HepG2 (cell line): ENCODE results near the gene FDPS. TPM values are rescaled to one million over a fixed set of nuclear protein-coding genes. Genes with fewer than 3 reads are reported as not detected.

Source experiments
- ATAC-seq: fragments of 200-7000 bp; cut with Tn5 transposase; 3 replicates; pipeline ENCODE4 v1.9.1; 2020; ENCODE audit warnings: mild to moderate bottlenecking, moderate library complexity
- BruUV-seq: library from RNA; stranded (reverse); fragments of 400-500 nt; replicated peaks from 2 replicates; lab custom pipeline; 2021; lab: Mats Ljungman, UMichigan
- CTCF ChIA-PET: fragments of 300-600 bp; formaldehyde crosslinking; extraction: SDS; loops from one replicate; lab custom pipeline; 2021; ENCODE audit warnings: low total read pairs, inconsistent platforms, low intra/inter-chr PET ratio; lab: Yijun Ruan, JAX
- POLR2A ChIA-PET: fragments of 350-600 bp; sonication (Branson Sonifier 250); formaldehyde crosslinking; loops from one replicate; lab custom pipeline; 2020; ENCODE audit warnings: antibody characterized with exemption, inconsistent platforms; lab: Yijun Ruan, JAX
- DNase-seq: peaks from one replicate; pipeline ENCODE4 v3.0.0-alpha.2; 2015; ENCODE audit warnings: low spot score
- FAIRE-seq: peaks from 3 replicates; lab custom pipeline; 2011; peaks lifted over from hg19 to GRCh38; lab: Jason Lieb, UNC
- H2AFZ ChIP-seq: one replicate; pipeline ENCODE4 v1.6.1; 2011; ENCODE audit warnings: low read length, inconsistent platforms
- H3K27ac ChIP-seq: fragments of 300-600 bp; 3 replicates; pipeline ENCODE4 v1.8.0; 2011; ENCODE audit warnings: mixed run types, mild to moderate bottlenecking, mixed read lengths, low read length, inconsistent platforms; ENCODE audit not compliant: insufficient read depth; ENCODE audit errors: extremely low read length
- H3K27me3 ChIP-seq, 2 experiments: fragments of 200-600 bp in 1 of 2; 2 replicates in 1 of 2; 3 replicates in 1 of 2; pipeline versions ENCODE4 v1.6.0 to v1.8.0; 2011; ENCODE audit warnings: low read length in 2 of 2, mild to moderate bottlenecking in 2 of 2, moderate library complexity in 2 of 2, inconsistent platforms in 1 of 2; ENCODE audit not compliant: insufficient read depth in 2 of 2, control insufficient read depth in 1 of 2
- H3K36me3 ChIP-seq, 2 experiments: fragments of 200-600 bp in 1 of 2; replicated peaks in 1 of 2; 2 replicates in 1 of 2; 3 replicates in 1 of 2; pipeline versions ENCODE4 v1.5.1 to v1.8.0; 2011; ENCODE audit warnings: low read length in 2 of 2, inconsistent platforms in 1 of 2; ENCODE audit not compliant: insufficient read depth in 2 of 2, control insufficient read depth in 1 of 2
- H3K4me1 ChIP-seq: 2 replicates; pipeline ENCODE4 v1.5.1; 2012; ENCODE audit warnings: low read length, inconsistent platforms; ENCODE audit not compliant: insufficient read depth
- H3K4me2 ChIP-seq: 2 replicates; pipeline ENCODE4 v1.6.0; 2011; ENCODE audit warnings: low read depth, low read length, inconsistent platforms
- H3K4me3 ChIP-seq, 3 experiments: fragments of 200-600 bp in 1 of 3; sonication (generic), shearing (Covaris generic) in 1 of 3; replicated peaks in 1 of 3; 2 replicates each; pipeline ENCODE4 v1.5.1; 2011 to 2016; ENCODE audit warnings: low read length in 3 of 3, inconsistent platforms in 2 of 3, low read depth in 2 of 3, mild to moderate bottlenecking in 2 of 3, control low read depth in 1 of 3, mixed read lengths in 1 of 3; ENCODE audit not compliant: insufficient read depth in 1 of 3
- H3K79me2 ChIP-seq: one replicate; pipeline ENCODE4 v1.6.1; 2011; ENCODE audit warnings: low read length, inconsistent platforms; ENCODE audit not compliant: insufficient read depth
- H3K9ac ChIP-seq: 2 replicates; pipeline ENCODE4 v1.6.0; 2011; ENCODE audit warnings: mild to moderate bottlenecking, low read depth, low read length, inconsistent platforms; ENCODE audit not compliant: insufficient read depth
- H3K9me3 ChIP-seq: 2 replicates; pipeline ENCODE4 v1.5.1; 2012; ENCODE audit warnings: mild to moderate bottlenecking, low read length
- H4K20me1 ChIP-seq: 2 replicates; pipeline ENCODE4 v1.6.0; 2011; ENCODE audit warnings: inconsistent platforms, mild to moderate bottlenecking, low read length, moderate library complexity; ENCODE audit not compliant: insufficient read depth
- CBFB ChIP-seq: sonication (generic); formaldehyde crosslinking; IDR thresholded peaks from 2 replicates; pipeline ENCODE4 v1.4.0; 2020; ENCODE audit warnings: missing genetic modification reagents
- CBX1 ChIP-seq: IDR thresholded peaks from one replicate; pipeline ENCODE4 v1.6.1; 2016; ENCODE audit warnings: antibody characterized with exemption, low read depth
- CHD4 ChIP-seq: fragments of 200-600 bp; sonication (generic); IDR thresholded peaks from 2 replicates; pipeline ENCODE4 v1.7.0; 2017; ENCODE audit warnings: mild to moderate bottlenecking, low read length, borderline replicate concordance
- DPF2 ChIP-seq: sonication (generic); formaldehyde crosslinking; IDR thresholded peaks from 2 replicates; pipeline ENCODE4 v1.4.0; 2020; ENCODE audit warnings: mild to moderate bottlenecking, low read depth, missing genetic modification reagents, borderline replicate concordance
- KDM1A ChIP-seq: IDR thresholded peaks from 2 replicates; pipeline ENCODE4 v1.6.1; 2016; ENCODE audit warnings: missing compliant biosample characterization
- KLF12 ChIP-seq: sonication (generic); formaldehyde crosslinking; IDR thresholded peaks from 2 replicates; pipeline ENCODE4 v1.4.0; 2020; ENCODE audit warnings: missing genetic modification reagents, borderline replicate concordance
- REPIN1 ChIP-seq: sonication (generic); formaldehyde crosslinking; IDR thresholded peaks from 2 replicates; pipeline ENCODE4 v1.8.0; 2022; ENCODE audit warnings: missing genetic modification reagents, low read depth, mild to moderate bottlenecking, borderline replicate concordance
- SAFB2 ChIP-seq: sonication (generic); formaldehyde crosslinking; IDR thresholded peaks from 2 replicates; pipeline ENCODE4 v1.5.1; 2020; ENCODE audit warnings: missing genetic modification reagents, low read depth, mild to moderate bottlenecking, borderline replicate concordance
- SIN3A ChIP-seq: IDR thresholded peaks from 2 replicates; pipeline ENCODE4 v1.6.1; 2011; ENCODE audit warnings: low read depth, mild to moderate bottlenecking, control low read depth, low read length, borderline replicate concordance
- SMAD1 ChIP-seq: sonication (generic); formaldehyde crosslinking; IDR thresholded peaks from 2 replicates; pipeline ENCODE4 v1.4.0; 2020; ENCODE audit warnings: missing genetic modification reagents, low read depth, mild to moderate bottlenecking, borderline replicate concordance
- SRY ChIP-seq: sonication (generic); formaldehyde crosslinking; IDR thresholded peaks from 2 replicates; pipeline ENCODE4 v1.8.0; 2022; ENCODE audit warnings: mild to moderate bottlenecking, missing genetic modification reagents
- SUZ12 ChIP-seq: fragments of 150-350 bp; IDR thresholded peaks from 2 replicates; pipeline ENCODE4 v1.6.1; 2014; ENCODE audit warnings: low read depth, low read length
- TIGD3 ChIP-seq: sonication (generic); formaldehyde crosslinking; IDR thresholded peaks from 2 replicates; pipeline ENCODE4 v1.5.1; 2020; ENCODE audit warnings: mild to moderate bottlenecking, missing genetic modification reagents, borderline replicate concordance
- ZBTB33 ChIP-seq: sonication (generic); formaldehyde crosslinking; IDR thresholded peaks from 2 replicates; pipeline ENCODE4 v1.4.0; 2020; ENCODE audit warnings: missing genetic modification reagents
- ZBTB38 ChIP-seq: sonication (generic); formaldehyde crosslinking; IDR thresholded peaks from 2 replicates; pipeline ENCODE4 v1.5.1; 2020; ENCODE audit warnings: mild to moderate bottlenecking, missing genetic modification reagents
- ZNF317 ChIP-seq: sonication (generic); formaldehyde crosslinking; IDR thresholded peaks from 2 replicates; pipeline ENCODE4 v1.5.0; 2020; ENCODE audit warnings: mild to moderate bottlenecking, missing genetic modification reagents
- ZNF34 ChIP-seq: sonication (generic); formaldehyde crosslinking; IDR thresholded peaks from 2 replicates; pipeline ENCODE4 v1.4.0; 2020; ENCODE audit warnings: mild to moderate bottlenecking, missing genetic modification reagents, borderline replicate concordance
- ZNF546 ChIP-seq: sonication (generic); formaldehyde crosslinking; conservative IDR thresholded peaks from 2 replicates; pipeline ENCODE4 v1.8.1; 2023; ENCODE audit warnings: mild to moderate bottlenecking, missing genetic modification reagents
- ZNF589 ChIP-seq: sonication (generic); formaldehyde crosslinking; conservative IDR thresholded peaks from 2 replicates; pipeline ENCODE4 v1.8.0; 2022; ENCODE audit warnings: mild to moderate bottlenecking, moderate library complexity, missing genetic modification reagents
- ZNF674 ChIP-seq: sonication (generic); formaldehyde crosslinking; IDR thresholded peaks from 2 replicates; pipeline ENCODE4 v1.5.0; 2020; ENCODE audit warnings: low read depth, mild to moderate bottlenecking, missing genetic modification reagents
- ZNF737 ChIP-seq: sonication (generic); formaldehyde crosslinking; IDR thresholded peaks from 2 replicates; pipeline ENCODE4 v1.5.0; 2020; ENCODE audit warnings: missing genetic modification reagents, mild to moderate bottlenecking, borderline replicate concordance
- WGBS: methylation state at CpG from one replicate; pipeline ENCODE4 v1.1.6; 2017; ENCODE audit warnings: low lambda C conversion rate; 5-methylcytosine and 5-hydroxymethylcytosine counted together
- in situ Hi-C: cut with HindIII; loops from 2 replicates; pipeline ENCODE4 v1.10.0; 2017; ENCODE audit warnings: low pct_unique_long_range_greater_than_20kb; ENCODE audit not compliant: extremely low pct_ligation_motif_present
- intact Hi-C: fragments of 100-400 bp; cut with micrococcal nuclease; formaldehyde crosslinking; loops from one replicate; pipeline ENCODE4 v1.10.0; 2022; ENCODE audit not compliant: unreplicated experiment
- polyA plus RNA-seq, 8 experiments: library from polyadenylated mRNA; depleted of rRNA in 3 of 8; stranded (reverse) in 7 of 8; unstranded in 1 of 8; fragments of >200 nt; fragmentation: Illumina TruSeq in 4 of 8; extraction: Trizol in 4 of 8; gene quantifications; 2 replicates each; pipeline versions ENCODE4 v1.2.1 to v1.2.3, GENCODE V29; 2011 to 2016; ENCODE audit warnings: low read depth in 4 of 8, missing spikeins in 1 of 8, mixed read lengths in 1 of 8; ENCODE audit not compliant: insufficient read depth in 1 of 8
- total RNA-seq, 5 experiments: library from RNA; depleted of rRNA; stranded (reverse); fragments of >200 nt; fragmentation: Illumina TruSeq; extraction: Trizol; gene quantifications; 2 replicates each; pipeline ENCODE4 v1.2.3, GENCODE V29; 2016; ENCODE audit warnings: low read depth in 1 of 5

FDPS gene
- total and polyA plus RNA-seq, 2 of the 13 experiments (the other 11 are each of a cell fraction or from before 2014, with no cell fraction given), result 264 to 519 TPM

- peak; percentile 91 for DNase-seq
- Histone ChIP-seq H2AFZ (no peak overlapping the region), H3K4me1 (peaks cover 36% of the 10 kb centered on the region), H3K4me3 (peak overlapping the region; percentile 80 to 94 (median 81)), H3K9ac (peak overlapping the region; percentile 51; the same call in 1 of the 2 replicates), H4K20me1 (no peaks in the 10 kb centered on the region; the same call in none of the 2 replicates), H3K79me2 (peaks cover 5% of the 10 kb centered on the region), H3K27ac (peak overlapping the region; percentile 71), H3K9me3 (no peaks in the 10 kb centered on the region), H3K4me2 (peak overlapping the region; percentile 80), H3K27me3 (no peaks in the 10 kb centered on the region; a peak in 1 of 5 replicates), H3K36me3 (peaks cover 7 to 30% of the 10 kb centered on the region in 2 experiments; a peak in 4 of 5 replicates)
- peak; percentile 49 for ATAC-seq
- intact Hi-C loops, result loop anchor here (1.0 to 5.0 kb wide), 4 partner anchors 15 to 269 kb away; partner anchors contain the start of genes FDPS, HCN3, MTX1 and THBS3
- WGBS, result under 1% methylated on average over 20 of the region's 58 CpGs
- ChIA-PET POLR2A (interaction anchor here (0.5 to 4.3 kb wide), 15 partner anchors 14 to 82 kb away, joined by 3 to 38 read pairs (median 3); partner anchors contain the start of genes CLK2, ENTREP3, FDPS and HCN3), CTCF (interaction anchor here (1.1 to 4.5 kb wide), 4 partner anchors 43 to 72 kb away, joined by 3 to 71 read pairs (median 12); partner anchors contain the start of gene HCN3)
- no TSS peak for BruUV-seq
- FAIRE-seq, result peak; percentile 78
- in situ Hi-C loops, result no loop called here
- peak; percentile 83 for TF ChIP-seq REPIN1
- no peak for TF ChIP-seq ZNF546 (CRISPR knock-in tag)
- TF ChIP-seq SAFB2 (CRISPR knock-in tag), result no peak
- TF ChIP-seq DPF2 (CRISPR knock-in tag), result no peak
- no peak for TF ChIP-seq CHD4
- TF ChIP-seq CBX1, result peak; percentile 67
- TF ChIP-seq ZNF674 (CRISPR knock-in tag), result no peak
- no peak for TF ChIP-seq SRY (CRISPR knock-in tag)
- TF ChIP-seq SIN3A, result no peak
- no peak for TF ChIP-seq KLF12 (CRISPR knock-in tag)
- 0 out of 2 replicates have a peak, but pooled peaks have one; percentile 46 for TF ChIP-seq ZNF589 (CRISPR knock-in tag)
- TF ChIP-seq ZNF317 (CRISPR knock-in tag), result no peak
- no peak for TF ChIP-seq SUZ12
- TF ChIP-seq CBFB, result no peak
- TF ChIP-seq ZNF34 (CRISPR knock-in tag), result 0 out of 2 replicates have a peak, but pooled peaks have one; percentile 24
- no peak for TF ChIP-seq TIGD3 (CRISPR knock-in tag)
- TF ChIP-seq ZBTB38 (CRISPR knock-in tag), result no peak
- no peak for TF ChIP-seq KDM1A (CRISPR knock-in tag)
- TF ChIP-seq SMAD1 (CRISPR knock-in tag), result no peak
- no peak for TF ChIP-seq ZBTB33 (CRISPR knock-in tag)
- TF ChIP-seq ZNF737 (CRISPR knock-in tag), result no peak
These were observed 14.5 kb downstream of the FDPS start for GRCh38 chr1:155322953-155323728.
